ENCODE measurements around the gene NOXA1. TPM values are rescaled to one million over a fixed set of nuclear protein-coding genes. Genes with fewer than 3 reads are reported as not detected.

Gene NOXA1
- total and polyA plus RNA-seq, 8 donors = 6.6 to 45.5 (median 12.6) TPM

DNA sequence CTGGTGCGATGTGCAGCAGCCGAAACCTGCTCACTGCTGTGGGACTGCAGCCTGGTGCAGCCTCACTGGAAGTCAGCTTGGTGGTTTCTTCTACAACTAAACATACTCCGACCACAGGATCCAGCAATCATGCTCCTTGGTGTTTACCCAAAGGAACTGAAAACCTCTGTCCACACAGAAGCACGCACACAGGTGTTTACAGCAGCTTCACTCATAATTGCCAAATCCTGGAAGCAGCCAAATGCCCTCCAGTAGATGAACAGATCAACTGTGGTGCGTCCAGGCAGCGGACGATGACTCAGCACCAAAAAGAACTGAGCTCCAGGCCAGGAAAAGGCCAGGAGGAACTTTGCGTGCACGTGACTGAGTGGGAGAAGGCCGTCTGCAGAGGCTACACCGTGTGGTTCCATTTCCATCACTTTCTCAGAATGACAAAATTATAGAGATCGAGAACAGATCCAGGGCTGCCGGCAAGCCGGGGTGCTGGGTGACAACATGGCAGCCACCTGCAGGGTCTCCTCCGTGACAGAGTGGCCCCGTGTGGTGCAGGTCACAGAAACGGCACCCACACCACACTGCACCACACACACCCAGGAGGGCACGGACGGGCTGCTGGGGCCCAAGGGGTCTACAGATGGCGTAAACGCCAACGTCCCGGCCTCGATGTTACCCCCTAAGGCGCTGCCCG is 59.0 kb downstream of the NOXA1 start:
- H3K27me3 ChIP-seq = no peaks in the 10 kb centered on the region
- TF ChIP-seq, protein P1, sequence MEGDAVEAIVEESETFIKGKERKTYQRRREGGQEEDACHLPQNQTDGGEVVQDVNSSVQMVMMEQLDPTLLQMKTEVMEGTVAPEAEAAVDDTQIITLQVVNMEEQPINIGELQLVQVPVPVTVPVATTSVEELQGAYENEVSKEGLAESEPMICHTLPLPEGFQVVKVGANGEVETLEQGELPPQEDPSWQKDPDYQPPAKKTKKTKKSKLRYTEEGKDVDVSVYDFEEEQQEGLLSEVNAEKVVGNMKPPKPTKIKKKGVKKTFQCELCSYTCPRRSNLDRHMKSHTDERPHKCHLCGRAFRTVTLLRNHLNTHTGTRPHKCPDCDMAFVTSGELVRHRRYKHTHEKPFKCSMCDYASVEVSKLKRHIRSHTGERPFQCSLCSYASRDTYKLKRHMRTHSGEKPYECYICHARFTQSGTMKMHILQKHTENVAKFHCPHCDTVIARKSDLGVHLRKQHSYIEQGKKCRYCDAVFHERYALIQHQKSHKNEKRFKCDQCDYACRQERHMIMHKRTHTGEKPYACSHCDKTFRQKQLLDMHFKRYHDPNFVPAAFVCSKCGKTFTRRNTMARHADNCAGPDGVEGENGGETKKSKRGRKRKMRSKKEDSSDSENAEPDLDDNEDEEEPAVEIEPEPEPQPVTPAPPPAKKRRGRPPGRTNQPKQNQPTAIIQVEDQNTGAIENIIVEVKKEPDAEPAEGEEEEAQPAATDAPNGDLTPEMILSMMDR (IDR thresholded peaks at IDR 0.05) = no peak
- H3K4me1 ChIP-seq = no peaks in the 10 kb centered on the region
- FAIRE-seq = no peak
- intact Hi-C loops (cut with DNase I) = no loop called here
- H3K4me3 ChIP-seq = no peak overlapping the region
- WGBS, 2 donors = 83 to 87% methylated on average over 26 of the region's 26 CpGs
- H3K36me3 ChIP-seq = no peaks in the 10 kb centered on the region
- H3K9me3 ChIP-seq = no peaks in the 10 kb centered on the region
- peak in 3 of 4 donors; percentile 26 to 75 (median 71) for ATAC-seq
- DNase-seq = peak in 3 of 6 donors; percentile 24 to 50 (median 44)
- H3K27ac ChIP-seq = no peak overlapping the region

Small RNAs within 50 kb of the gene (microRNA-seq; reads per million reads assigned to microRNA genes)
- 0.59 to 1.2 reads per million in 2 donors for gene MIR7114

Other genes starting within 250 kb of the NOXA1 start
- gene ANAPC2, start 234.8 kb upstream of the NOXA1 start, total RNA-seq = 10 to 100 TPM; 22.2 to 39.4 (median 31.5) TPM
- gene ANAPC2, start 234.8 kb upstream of the NOXA1 start, polyA plus RNA-seq = 100 to 1,000 TPM in 1 of 2 donors, 10 to 100 TPM in 1; 99.9 to 122 TPM
- 10 to 100 TPM; 30.8 to 45.2 (median 38.3) TPM for gene SSNA1, start 234.7 kb upstream of the NOXA1 start, total RNA-seq
- 10 to 100 TPM; 67.4 to 81.0 TPM for gene SSNA1, start 234.7 kb upstream of the NOXA1 start, polyA plus RNA-seq
- gene TPRN, start 222.7 kb upstream of the NOXA1 start, total RNA-seq = 100 to 1,000 TPM in 1 of 6 donors, 10 to 100 TPM in 5; 50.3 to 110 (median 74.8) TPM
- 10 to 100 TPM; 48.7 to 66.5 TPM for gene TPRN, start 222.7 kb upstream of the NOXA1 start, polyA plus RNA-seq
- gene TMEM203, start 217.7 kb upstream of the NOXA1 start, total RNA-seq = 10 to 100 TPM in 5 of 6 donors, 1 to 10 TPM in 1; 9.7 to 19.0 (median 13.1) TPM
- gene TMEM203, start 217.7 kb upstream of the NOXA1 start, polyA plus RNA-seq = 10 to 100 TPM; 16.9 to 22.8 TPM
- gene NDOR1, start 217.7 kb upstream of the NOXA1 start, total RNA-seq = 10 to 100 TPM in 1 of 6 donors, 1 to 10 TPM in 5; 4.6 to 12.9 (median 6.5) TPM
- gene NDOR1, start 217.7 kb upstream of the NOXA1 start, polyA plus RNA-seq = 10 to 100 TPM in 1 of 2 donors, 1 to 10 TPM in 1; 9.7 to 25.4 TPM
- 1 to 10 TPM; 3.3 to 6.5 (median 3.4) TPM for gene RNF208, start 201.2 kb upstream of the NOXA1 start, total RNA-seq
- gene RNF208, start 201.2 kb upstream of the NOXA1 start, polyA plus RNA-seq = 10 to 100 TPM; 11.4 to 20.7 TPM
- under 1 TPM in 2 of 6 donors, not detected in 4; 0.22 to 0.32 TPM for gene CYSRT1, start 198.2 kb upstream of the NOXA1 start, total RNA-seq
- gene CYSRT1, start 198.2 kb upstream of the NOXA1 start, polyA plus RNA-seq = 1 to 10 TPM in 1 of 2 donors, under 1 TPM in 1; 0.87 to 1.3 TPM
- gene RNF224, start 195.9 kb upstream of the NOXA1 start, total RNA-seq = under 1 TPM in 1 of 6 donors, not detected in 5; 0.09 TPM
- gene RNF224, start 195.9 kb upstream of the NOXA1 start, polyA plus RNA-seq = under 1 TPM; 0.61 TPM
- under 1 TPM in 2 of 6 donors, not detected in 4; 0.12 to 0.19 TPM for gene SLC34A3, start 192.5 kb upstream of the NOXA1 start, total RNA-seq
- gene SLC34A3, start 192.5 kb upstream of the NOXA1 start, polyA plus RNA-seq = under 1 TPM; 0.21 to 0.42 TPM
- gene TUBB4B, start 182.1 kb upstream of the NOXA1 start, total RNA-seq = 10 to 100 TPM; 40.9 to 87.6 (median 64.7) TPM
- gene TUBB4B, start 182.1 kb upstream of the NOXA1 start, polyA plus RNA-seq = 100 to 1,000 TPM in 1 of 2 donors, 10 to 100 TPM in 1; 96.2 to 143 TPM
- not detected for gene STPG3, start 172.1 kb upstream of the NOXA1 start, total RNA-seq
- gene STPG3, start 172.1 kb upstream of the NOXA1 start, polyA plus RNA-seq = under 1 TPM in 1 of 2 donors, not detected in 1; 0.23 TPM
- 10 to 100 TPM; 22.3 to 34.0 (median 29.0) TPM for gene NELFB, start 168.1 kb upstream of the NOXA1 start, total RNA-seq
- gene NELFB, start 168.1 kb upstream of the NOXA1 start, polyA plus RNA-seq = 10 to 100 TPM; 28.7 to 34.2 TPM
- gene TOR4A, start 145.7 kb upstream of the NOXA1 start, total RNA-seq = 1 to 10 TPM; 2.5 to 6.8 (median 4.3) TPM
- gene TOR4A, start 145.7 kb upstream of the NOXA1 start, polyA plus RNA-seq = 1 to 10 TPM; 1.4 to 3.0 TPM
- 10 to 100 TPM in 4 of 6 donors, 1 to 10 TPM in 2; 7.5 to 23.4 (median 13.6) TPM for gene NRARP, start 121.1 kb upstream of the NOXA1 start, total RNA-seq
- 1 to 10 TPM; 1.3 to 2.7 TPM for gene NRARP, start 121.1 kb upstream of the NOXA1 start, polyA plus RNA-seq
- 10 to 100 TPM in 3 of 6 donors, 1 to 10 TPM in 3; 8.1 to 16.5 (median 10.4) TPM for gene EXD3, start 231 bp upstream of the NOXA1 start, total RNA-seq
- gene EXD3, start 231 bp upstream of the NOXA1 start, polyA plus RNA-seq = 10 to 100 TPM; 43.1 to 57.3 TPM
- 1 to 10 TPM in 5 of 6 donors, under 1 TPM in 1; 0.98 to 3.8 (median 1.3) TPM for gene ENTPD8, start 18.0 kb downstream of the NOXA1 start, total RNA-seq
- gene ENTPD8, start 18.0 kb downstream of the NOXA1 start, polyA plus RNA-seq = 1 to 10 TPM; 3.9 to 4.7 TPM
- 10 to 100 TPM; 22.0 to 34.4 (median 26.3) TPM for gene NSMF, start 35.9 kb downstream of the NOXA1 start, total RNA-seq
- 10 to 100 TPM; 68.6 to 81.0 TPM for gene NSMF, start 35.9 kb downstream of the NOXA1 start, polyA plus RNA-seq
- gene PNPLA7, start 127.0 kb downstream of the NOXA1 start, total RNA-seq = 10 to 100 TPM in 5 of 6 donors, 1 to 10 TPM in 1; 7.1 to 23.8 (median 17.7) TPM
- 10 to 100 TPM; 62.8 to 71.8 TPM for gene PNPLA7, start 127.0 kb downstream of the NOXA1 start, polyA plus RNA-seq
- 10 to 100 TPM; 16.6 to 30.1 (median 19.0) TPM for gene MRPL41, start 128.5 kb downstream of the NOXA1 start, total RNA-seq
- 10 to 100 TPM; 49.6 to 74.1 TPM for gene MRPL41, start 128.5 kb downstream of the NOXA1 start, polyA plus RNA-seq
- 10 to 100 TPM; 16.7 to 27.4 (median 21.5) TPM for gene DPH7, start 155.5 kb downstream of the NOXA1 start, total RNA-seq
- gene DPH7, start 155.5 kb downstream of the NOXA1 start, polyA plus RNA-seq = 100 to 1,000 TPM; 107 to 174 TPM
- 10 to 100 TPM in 1 of 6 donors, 1 to 10 TPM in 5; 6.1 to 11.1 (median 9.1) TPM for gene ZMYND19, start 167.1 kb downstream of the NOXA1 start, total RNA-seq
- 10 to 100 TPM; 18.0 to 18.6 TPM for gene ZMYND19, start 167.1 kb downstream of the NOXA1 start, polyA plus RNA-seq
- 10 to 100 TPM; 20.9 to 39.3 (median 24.3) TPM for gene ARRDC1, start 182.3 kb downstream of the NOXA1 start, total RNA-seq
- 100 to 1,000 TPM; 117 to 161 TPM for gene ARRDC1, start 182.3 kb downstream of the NOXA1 start, polyA plus RNA-seq
- 10 to 100 TPM; 29.9 to 51.1 (median 32.6) TPM for gene EHMT1, start 195.6 kb downstream of the NOXA1 start, total RNA-seq
- gene EHMT1, start 195.6 kb downstream of the NOXA1 start, polyA plus RNA-seq = 10 to 100 TPM; 30.3 to 42.0 TPM

Data from pancreas (tissue), 10 donors.